AG08396 (cell line): Measurements from ENCODE around the gene PLTP.
"Not testable (repeated sequence)": the region's sequence is repeated elsewhere in the genome, so short reads cannot be mapped to it uniquely, and the experiment has no call there.

Experiments used
- DNase-seq: peaks from one replicate; pipeline ENCODE4 v3.0.0; 2012; ENCODE audit warnings: low spot score, mixed read lengths

Gene PLTP

DNA sequence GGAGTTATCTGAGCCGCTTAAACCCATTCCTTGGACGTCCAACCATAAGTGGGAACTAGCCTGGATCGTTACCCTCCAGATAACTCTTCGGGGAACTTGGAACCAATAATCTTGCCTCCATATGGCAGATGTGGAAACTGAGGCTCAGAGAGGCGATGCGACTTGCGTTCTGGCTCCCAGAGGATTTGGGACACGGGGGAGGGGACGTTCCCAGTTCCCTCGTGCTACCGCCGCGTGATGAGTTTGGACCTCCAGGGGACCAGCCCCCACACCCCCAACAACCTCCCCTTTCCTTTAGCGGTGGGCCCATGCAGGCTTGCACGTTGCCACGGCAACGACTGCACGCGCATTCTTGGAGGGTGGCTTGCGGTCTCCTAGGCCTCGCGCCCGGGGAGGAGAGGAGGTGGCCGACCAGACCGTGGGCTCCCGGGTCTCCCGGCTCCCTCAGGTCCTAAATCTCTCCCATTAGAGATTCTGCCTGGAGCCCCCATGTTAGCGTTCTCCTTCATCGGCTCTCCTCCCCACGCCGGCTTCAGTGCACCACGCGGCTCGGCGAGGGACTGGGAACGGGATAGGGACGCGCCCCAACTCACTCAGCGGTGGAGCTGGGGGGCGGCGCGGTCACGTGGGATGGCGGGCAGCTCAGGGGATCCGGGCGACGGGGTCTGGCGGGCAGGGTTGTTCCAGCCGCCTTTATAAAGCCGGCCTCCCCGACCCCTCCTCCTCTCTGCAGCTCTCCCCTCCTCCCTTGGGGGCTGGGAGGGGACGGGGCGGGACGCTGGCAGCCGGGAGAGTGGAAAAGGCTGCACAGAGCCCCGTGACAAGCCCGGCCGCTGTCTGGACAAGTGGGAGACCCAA lies at the start of gene PLTP:
Gene PLTP, minus strand, starts transcription at position 670 of the 858 bp plus-strand sequence. CDS start 703 bp downstream, outside the sequence.
- DNase-seq: peak; percentile 59

- no peak for DNase-seq
Measured at GRCh38 chr20:45959956-45960630, 48.1 kb upstream of the PLTP start.

GRCh38 chr20:45959126-45959525 lies 47.2 kb upstream of the PLTP start:
- no peak for DNase-seq

GRCh38 chr20:45958593-45958992 lies 46.6 kb upstream of the PLTP start:
- DNase-seq: no peak

DNA sequence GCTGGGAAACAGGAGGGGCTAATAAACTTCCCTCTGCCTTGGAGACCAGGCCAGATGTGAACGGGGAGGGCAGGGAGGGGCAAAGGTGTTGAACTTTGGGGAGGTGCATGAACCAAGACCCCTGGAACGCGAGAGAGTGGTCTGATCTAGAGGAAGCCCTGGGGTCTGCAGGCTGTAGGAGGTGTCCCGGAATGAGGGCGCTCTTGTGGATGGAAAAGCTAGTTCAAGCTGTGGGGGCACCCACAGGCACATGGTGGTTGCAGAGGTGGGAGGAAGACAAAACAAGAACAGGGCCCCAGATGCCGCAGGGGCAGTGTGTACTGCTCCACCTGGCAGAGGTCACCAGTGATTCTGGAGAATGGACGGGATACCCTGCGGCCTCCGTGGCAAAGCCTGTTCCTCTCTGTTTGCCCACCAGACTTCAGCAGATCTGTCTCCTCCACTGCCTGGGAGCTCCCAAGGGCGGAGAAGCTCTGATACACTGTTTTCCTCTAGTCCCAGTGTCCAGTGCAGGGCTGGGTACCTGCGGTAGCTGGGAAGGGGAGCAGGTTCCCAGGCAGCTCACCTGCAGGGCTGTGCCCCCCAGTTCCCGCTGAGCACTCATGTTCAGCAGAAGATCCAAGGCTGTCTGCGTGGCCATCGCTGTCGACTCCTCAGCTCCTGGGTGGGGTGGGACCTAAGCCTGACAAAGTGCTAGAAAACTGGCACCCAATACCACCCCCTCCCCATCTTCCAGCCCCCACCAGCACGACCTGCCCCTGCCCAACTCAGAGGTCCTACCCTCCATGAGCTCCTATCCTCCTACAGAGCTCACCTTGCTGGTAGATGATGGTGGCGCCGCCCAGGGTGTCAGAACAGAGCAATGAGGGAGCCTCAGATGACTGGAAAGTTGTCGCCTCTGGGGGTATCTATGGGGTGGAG lies 45.3 kb upstream of the PLTP start:
- no peak for DNase-seq

GRCh38 chr20:45956326-45956725 lies 44.4 kb upstream of the PLTP start:
- not testable (repeated sequence) for DNase-seq

GRCh38 chr20:45953672-45954071 lies 41.7 kb upstream of the PLTP start:
- no peak for DNase-seq

- no peak for DNase-seq
Measured at GRCh38 chr20:45952861-45953260, 40.9 kb upstream of the PLTP start.

DNA sequence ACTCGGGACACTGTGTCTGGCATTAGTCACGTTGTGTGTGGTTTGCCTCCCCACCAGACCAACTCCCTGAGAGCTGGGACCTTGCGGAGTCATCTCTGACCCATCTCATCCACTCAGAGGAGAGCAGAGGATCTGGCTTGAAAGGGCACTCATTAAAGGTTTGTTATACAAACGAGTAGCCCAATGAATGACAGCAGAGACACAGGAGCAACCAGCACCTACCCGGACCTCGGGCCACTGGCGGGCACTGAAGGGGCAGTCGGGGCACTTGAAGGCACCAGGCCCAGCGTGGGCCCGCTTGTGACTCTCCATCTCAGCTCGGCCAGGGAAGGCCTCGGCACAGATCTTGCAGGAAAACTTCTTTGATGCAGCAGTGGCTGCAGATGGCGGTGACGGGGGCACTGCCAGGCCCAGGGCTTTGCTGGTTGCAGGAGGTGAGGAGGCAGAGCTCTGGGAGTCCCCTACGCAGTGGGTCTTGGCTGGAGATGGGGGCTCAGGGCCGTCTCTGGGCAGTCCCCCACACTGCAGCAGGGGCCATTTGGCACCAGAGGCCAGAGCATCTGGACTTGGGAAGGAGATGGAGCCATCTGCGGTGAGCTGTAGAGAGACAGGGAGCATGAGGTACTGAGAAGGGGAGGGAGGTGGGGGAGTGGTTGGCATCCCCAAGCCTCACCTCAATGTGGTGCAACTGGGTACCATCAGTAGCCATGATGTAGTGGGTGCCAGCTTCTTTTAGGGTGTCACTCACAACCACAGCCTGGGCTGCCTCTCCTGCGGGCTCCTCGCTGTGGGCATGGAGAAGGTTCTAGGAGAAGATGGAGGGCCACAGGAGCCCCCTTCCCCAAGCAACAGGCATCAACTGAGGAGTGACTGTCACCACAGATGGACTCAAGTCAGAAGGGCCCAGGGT lies 40.2 kb upstream of the PLTP start:
- DNase-seq: no peak

GRCh38 chr20:45950330-45950646 lies 38.3 kb upstream of the PLTP start:
- DNase-seq: no peak

DNA sequence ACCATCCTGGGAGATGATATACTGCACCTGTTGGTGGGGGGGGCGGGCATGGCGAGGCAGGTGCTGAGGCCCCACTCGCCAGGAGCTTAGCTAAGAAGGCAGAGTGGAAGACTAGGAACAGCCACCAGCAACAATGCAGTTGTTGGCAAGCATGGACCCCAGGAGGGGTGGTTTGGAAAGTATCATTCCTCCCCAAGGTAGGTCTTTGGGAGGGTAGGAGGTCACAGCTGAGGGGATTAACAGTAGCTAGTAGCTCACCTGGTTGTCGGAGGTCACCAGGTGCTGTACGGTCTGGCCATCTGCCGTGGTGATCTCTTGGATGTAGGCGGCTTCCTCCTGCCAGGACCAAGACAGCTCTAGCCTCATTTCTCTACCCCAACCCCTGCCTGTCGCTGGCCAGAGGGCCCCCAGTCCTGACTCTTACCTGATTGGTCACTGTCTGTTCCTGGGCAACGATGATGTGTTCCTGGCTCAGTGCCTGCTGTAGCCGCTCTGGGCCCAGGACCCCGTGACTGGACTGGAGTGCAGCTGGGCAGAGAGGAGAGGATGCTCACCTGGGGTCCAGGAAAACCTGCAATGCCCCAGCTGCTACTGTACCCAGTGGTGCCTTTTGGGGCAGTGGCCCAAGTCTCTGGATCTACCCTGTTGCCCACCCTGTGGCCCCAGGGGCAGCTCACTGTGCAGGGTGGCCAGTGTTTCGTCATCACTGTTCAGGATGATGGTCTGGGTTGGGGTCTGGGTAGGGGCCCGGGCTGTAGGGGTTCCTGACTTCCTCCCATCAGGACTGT lies 37.8 kb upstream of the PLTP start:
- DNase-seq: no peak

DNA sequence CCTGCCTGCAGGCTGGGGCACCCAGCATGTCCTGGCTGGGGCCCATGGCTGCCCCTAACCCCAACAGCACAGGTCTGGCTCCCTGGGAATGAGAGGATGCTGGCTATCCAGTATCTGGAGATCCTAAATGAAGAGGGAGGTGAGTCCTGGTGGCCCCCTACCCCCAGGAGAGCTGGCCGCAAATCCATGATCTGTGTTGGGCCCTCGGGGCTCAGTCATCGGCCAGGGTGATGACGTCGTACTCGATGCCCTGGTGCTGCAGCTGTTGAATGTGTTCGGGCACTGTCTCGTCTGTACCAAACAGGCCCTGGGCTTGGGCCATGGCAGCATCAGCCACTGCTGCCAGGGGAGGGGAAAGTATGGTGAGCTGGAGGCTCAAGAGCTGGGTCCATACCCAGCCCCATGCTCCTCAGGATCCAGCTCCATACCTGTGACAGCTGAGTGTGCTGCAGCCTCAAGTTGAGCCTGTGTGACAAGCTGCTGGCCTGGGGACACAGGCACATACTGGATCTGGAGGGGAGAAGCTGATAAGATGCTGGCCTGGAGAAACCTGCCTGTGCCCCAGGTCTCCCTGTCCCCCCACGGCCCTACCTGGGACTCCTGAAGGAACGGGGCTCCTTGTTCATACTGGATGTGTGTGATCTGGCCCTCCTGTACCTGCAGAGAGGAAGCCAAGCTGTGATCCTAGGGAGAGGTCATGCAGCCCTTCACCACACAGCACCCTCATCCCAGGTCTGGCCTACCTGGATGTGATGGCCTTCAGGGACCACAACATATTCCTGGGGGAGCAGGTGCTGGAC lies 37.0 kb upstream of the PLTP start:
- no peak for DNase-seq

GRCh38 chr20:45948261-45948733 lies 36.3 kb upstream of the PLTP start:
- DNase-seq: no peak

GRCh38 chr20:45947110-45947866 lies 35.3 kb upstream of the PLTP start:
- DNase-seq: no peak

DNA sequence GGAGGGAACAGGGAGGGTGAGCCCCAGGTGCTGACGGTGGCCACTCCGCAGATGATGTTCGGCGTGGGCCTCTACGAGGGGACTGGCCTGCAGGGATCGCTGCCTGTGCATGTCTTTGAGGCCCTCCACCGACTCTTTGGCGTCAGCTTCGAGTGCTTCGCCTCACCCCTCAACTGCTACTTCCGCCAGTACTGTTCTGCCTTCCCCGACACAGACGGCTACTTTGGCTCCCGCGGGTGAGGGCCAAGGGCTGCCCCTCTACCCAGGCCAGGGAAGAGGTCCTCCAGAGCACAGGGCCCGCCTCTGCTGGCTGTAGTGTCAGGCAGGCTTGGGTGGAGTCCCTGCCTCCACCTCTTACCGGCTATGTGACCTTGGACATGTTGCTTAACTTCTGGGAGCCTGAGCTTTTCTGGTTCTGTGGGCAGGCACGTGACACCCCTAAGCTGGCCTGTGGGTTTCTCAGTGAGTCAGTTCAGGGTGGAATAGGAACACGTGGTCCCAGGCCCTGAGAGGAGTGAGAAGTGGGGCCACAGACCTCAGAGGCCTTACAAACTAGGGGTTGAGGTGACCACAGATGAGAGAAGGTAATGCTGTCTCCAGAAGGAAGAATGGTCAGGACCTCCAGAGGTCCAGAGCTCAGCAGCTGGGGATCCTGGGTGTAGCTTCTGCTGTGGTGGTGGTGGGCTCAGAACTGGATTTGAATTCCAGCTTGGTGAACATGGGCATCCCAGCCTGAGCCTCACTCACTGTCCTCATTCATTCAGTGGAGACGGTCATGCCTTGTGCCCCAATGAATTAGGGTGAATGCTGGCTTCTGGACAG lies 34.4 kb upstream of the PLTP start:
- peak; percentile 71 for DNase-seq

- no peak for DNase-seq
Measured at GRCh38 chr20:45945678-45946148, 33.8 kb upstream of the PLTP start.

- no peak for DNase-seq
Measured at GRCh38 chr20:45944965-45945677, 33.2 kb upstream of the PLTP start.
